ENCODE measurements around the gene SIRPB2.

GRCh38 chr20:1427457-1428054, 63.7 kb downstream of the SIRPB2 start:
- TF ChIP-seq CTCF (IDR thresholded peaks at IDR 0.05; ENCODE audit: low read depth, low read length, poor library complexity, severe bottlenecking) (no peak), EZH2phosphoT487 (IDR thresholded peaks at IDR 0.05; ENCODE audit: borderline replicate concordance, low read length) (no peak)

Data from DOHH2 (cell line).